Measurements from ENCODE around the gene SPPL3. TPM values are rescaled to one million over a fixed set of nuclear protein-coding genes. Genes with fewer than 3 reads are reported as not detected.

SPPL3 gene
- total RNA-seq, 1 donor from 2014 or later, result 25.8 TPM

- TF ChIP-seq, protein P1, sequence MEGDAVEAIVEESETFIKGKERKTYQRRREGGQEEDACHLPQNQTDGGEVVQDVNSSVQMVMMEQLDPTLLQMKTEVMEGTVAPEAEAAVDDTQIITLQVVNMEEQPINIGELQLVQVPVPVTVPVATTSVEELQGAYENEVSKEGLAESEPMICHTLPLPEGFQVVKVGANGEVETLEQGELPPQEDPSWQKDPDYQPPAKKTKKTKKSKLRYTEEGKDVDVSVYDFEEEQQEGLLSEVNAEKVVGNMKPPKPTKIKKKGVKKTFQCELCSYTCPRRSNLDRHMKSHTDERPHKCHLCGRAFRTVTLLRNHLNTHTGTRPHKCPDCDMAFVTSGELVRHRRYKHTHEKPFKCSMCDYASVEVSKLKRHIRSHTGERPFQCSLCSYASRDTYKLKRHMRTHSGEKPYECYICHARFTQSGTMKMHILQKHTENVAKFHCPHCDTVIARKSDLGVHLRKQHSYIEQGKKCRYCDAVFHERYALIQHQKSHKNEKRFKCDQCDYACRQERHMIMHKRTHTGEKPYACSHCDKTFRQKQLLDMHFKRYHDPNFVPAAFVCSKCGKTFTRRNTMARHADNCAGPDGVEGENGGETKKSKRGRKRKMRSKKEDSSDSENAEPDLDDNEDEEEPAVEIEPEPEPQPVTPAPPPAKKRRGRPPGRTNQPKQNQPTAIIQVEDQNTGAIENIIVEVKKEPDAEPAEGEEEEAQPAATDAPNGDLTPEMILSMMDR (IDR thresholded peaks at IDR 0.05), result no peak
- no peak for TF ChIP-seq EZH2phosphoT487 (IDR thresholded peaks at IDR 0.05)
- no peak for TF ChIP-seq EZH2 (IDR thresholded peaks at IDR 0.05)
- no peak overlapping the region for H3K4me3 ChIP-seq
- peaks cover 16% of the 10 kb centered on the region for H3K36me3 Mint-ChIP-seq
- DNase-seq (ENCODE audit: low spot score), result no peak
- H3F3A ChIP-seq (ENCODE audit: low read depth), result no peaks in the 10 kb centered on the region
- no peak overlapping the region for H2AFZ ChIP-seq (replicated peaks)
- no peaks in the 10 kb centered on the region for H3K36me3 ChIP-seq
- no peaks in the 10 kb centered on the region for H3K9me3 ChIP-seq (ENCODE audit: low read depth)
- H3K79me2 ChIP-seq (ENCODE audit: low read depth), result no peaks in the 10 kb centered on the region
- H3K4me1 ChIP-seq, result no peaks in the 10 kb centered on the region
- no peak overlapping the region for H3K27ac ChIP-seq
- no peak overlapping the region for H3K4me3 Mint-ChIP-seq
- no peak overlapping the region for H3K9ac ChIP-seq
- no peaks in the 10 kb centered on the region for H3K27me3 Mint-ChIP-seq (ENCODE audit: insufficient read depth, low read depth)
- H4K20me1 ChIP-seq (ENCODE audit: low read depth), result no peaks in the 10 kb centered on the region
- H3K9me3 Mint-ChIP-seq, result peaks cover 8% of the 10 kb centered on the region
- no peak overlapping the region for H3K27ac Mint-ChIP-seq
- peaks cover 18% of the 10 kb centered on the region for H3K4me1 Mint-ChIP-seq
- no peaks in the 10 kb centered on the region for H3K27me3 ChIP-seq
- no peak overlapping the region for H3K4me2 ChIP-seq
Observed at GRCh38 chr12:120758798-120759590, 145.2 kb downstream of the SPPL3 start.

DNA sequence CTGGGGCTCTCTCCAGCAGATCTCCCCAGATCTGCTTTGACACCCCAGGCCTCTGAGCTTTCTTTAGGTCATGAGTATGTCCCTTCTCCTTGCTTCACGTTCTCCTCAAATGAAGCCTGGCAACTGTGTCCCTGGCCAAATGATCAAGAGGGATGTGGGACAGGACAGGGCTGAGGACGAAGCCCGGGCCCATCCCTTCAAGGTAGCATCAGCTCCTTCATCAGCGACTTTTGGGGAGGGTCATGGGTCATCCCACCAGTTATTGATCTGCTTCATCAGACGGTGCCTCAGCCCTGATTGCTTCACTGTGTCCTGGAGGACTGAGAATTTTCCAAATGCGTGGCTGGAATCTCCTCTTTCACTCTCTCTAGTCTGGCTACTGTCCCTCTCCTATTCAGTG is 146.2 kb downstream of the SPPL3 start:
- Histone ChIP-seq H3K4me1 (no peaks in the 10 kb centered on the region), H3K9ac (no peak overlapping the region), H3K27me3 (no peaks in the 10 kb centered on the region), H3K9me3 (ENCODE audit: low read depth) (no peaks in the 10 kb centered on the region), H4K20me1 (ENCODE audit: low read depth) (no peaks in the 10 kb centered on the region), H2AFZ (replicated peaks) (no peak overlapping the region), H3K4me3 (no peak overlapping the region), H3K36me3 (no peaks in the 10 kb centered on the region), H3K79me2 (ENCODE audit: low read depth) (no peaks in the 10 kb centered on the region), H3F3A (ENCODE audit: low read depth) (no peaks in the 10 kb centered on the region), H3K4me2 (no peak overlapping the region), H3K27ac (no peak overlapping the region)
- H3K9me3 Mint-ChIP-seq, result peaks cover 8% of the 10 kb centered on the region
- TF ChIP-seq EZH2phosphoT487 (IDR thresholded peaks at IDR 0.05) (no peak), EZH2 (IDR thresholded peaks at IDR 0.05) (no peak)
- TF ChIP-seq, protein P1 (IDR thresholded peaks at IDR 0.05), result no peak
- H3K27ac Mint-ChIP-seq, result no peak overlapping the region
- no peak overlapping the region for H3K4me3 Mint-ChIP-seq
- H3K36me3 Mint-ChIP-seq, result peaks cover 15% of the 10 kb centered on the region
- peaks cover 18% of the 10 kb centered on the region for H3K4me1 Mint-ChIP-seq
- DNase-seq (ENCODE audit: low spot score), result no peak
- no peaks in the 10 kb centered on the region for H3K27me3 Mint-ChIP-seq (ENCODE audit: insufficient read depth, low read depth)

GRCh38 chr12:120757226-120757742 is 146.9 kb downstream of the SPPL3 start:
- H3K4me2 ChIP-seq, result no peak overlapping the region
- DNase-seq (ENCODE audit: low spot score), result no peak
- no peaks in the 10 kb centered on the region for H3K36me3 ChIP-seq
- Mint-ChIP-seq H3K4me3 (no peak overlapping the region), H3K27ac (no peak overlapping the region), H3K27me3 (ENCODE audit: insufficient read depth, low read depth) (no peaks in the 10 kb centered on the region), H3K4me1 (peaks cover 18% of the 10 kb centered on the region), H3K9me3 (peaks cover 8% of the 10 kb centered on the region), H3K36me3 (peaks cover 13% of the 10 kb centered on the region)
- H3K4me1 ChIP-seq, result no peaks in the 10 kb centered on the region
- H3K79me2 ChIP-seq (ENCODE audit: low read depth), result no peaks in the 10 kb centered on the region
- H3F3A ChIP-seq (ENCODE audit: low read depth), result no peaks in the 10 kb centered on the region
- no peak overlapping the region for H3K4me3 ChIP-seq
- no peak overlapping the region for H2AFZ ChIP-seq (replicated peaks)
- H4K20me1 ChIP-seq (ENCODE audit: low read depth), result no peaks in the 10 kb centered on the region
- TF ChIP-seq, protein P1 (IDR thresholded peaks at IDR 0.05), result no peak
- no peaks in the 10 kb centered on the region for H3K9me3 ChIP-seq (ENCODE audit: low read depth)
- H3K27me3 ChIP-seq, result no peaks in the 10 kb centered on the region
- no peak overlapping the region for H3K9ac ChIP-seq
- H3K27ac ChIP-seq, result no peak overlapping the region
